ENCODE results near the gene OBI1.

Gene OBI1

GRCh38 chr13:78601874-78602560, 56.9 kb downstream of the OBI1 start:
- H3K27ac Mint-ChIP-seq = peak overlapping the region; percentile 85
- H3K4me3 Mint-ChIP-seq = peak overlapping the region; percentile 73
- H3K4me1 Mint-ChIP-seq (ENCODE audit: low read depth) = peaks cover 39% of the 10 kb centered on the region
- H3K27me3 Mint-ChIP-seq = peaks cover 90% of the 10 kb centered on the region
- no peak for DNase-seq
- H3K9me3 Mint-ChIP-seq = peaks cover 2% of the 10 kb centered on the region
- H3K36me3 Mint-ChIP-seq (ENCODE audit: low read depth) = no peaks in the 10 kb centered on the region

DNA sequence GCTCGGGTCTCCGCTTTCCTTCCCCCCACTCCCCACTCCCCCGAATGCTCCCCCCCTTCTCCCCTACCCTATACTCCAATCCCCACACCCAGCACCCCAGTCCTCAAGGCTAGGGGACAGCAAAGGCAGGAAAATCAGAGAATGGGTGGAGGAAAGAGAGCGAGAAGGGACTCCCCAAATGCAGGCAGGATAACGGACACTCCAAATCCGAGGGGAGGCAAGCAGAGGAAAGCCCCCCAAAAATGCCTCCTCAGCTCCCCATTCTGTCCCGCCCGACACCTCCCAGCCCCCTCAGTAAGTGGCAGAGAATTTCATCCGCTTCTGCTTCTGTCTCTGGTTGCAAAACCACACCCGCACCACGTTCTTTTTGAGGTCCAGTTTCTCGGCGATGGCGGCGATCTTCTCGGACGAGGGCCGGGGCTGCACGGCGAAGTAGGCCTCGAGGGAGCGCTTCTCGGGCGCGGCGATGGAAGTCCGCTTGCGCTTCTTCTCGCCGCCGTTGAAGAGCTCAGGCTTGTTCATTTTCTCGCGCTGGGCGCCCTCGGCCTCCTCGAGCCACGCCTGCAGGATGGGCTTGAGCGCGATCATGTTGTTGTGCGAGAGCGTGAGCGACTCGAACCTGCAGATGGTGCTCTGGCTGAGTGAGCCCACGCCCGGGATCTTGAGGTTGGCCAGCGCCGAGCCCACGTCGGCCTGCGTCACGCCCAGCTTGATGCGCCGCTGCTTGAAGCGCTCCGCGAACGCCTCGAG, 57.7 kb downstream of the OBI1 start:
- DNase-seq = peak; percentile 51
- Mint-ChIP-seq H3K4me1 (ENCODE audit: low read depth) (peaks cover 36% of the 10 kb centered on the region), H3K9me3 (peaks cover 2% of the 10 kb centered on the region), H3K36me3 (ENCODE audit: low read depth) (no peaks in the 10 kb centered on the region), H3K27me3 (peaks cover 90% of the 10 kb centered on the region), H3K4me3 (peak overlapping the region; percentile 35), H3K27ac (peak overlapping the region; percentile 44)

GRCh38 chr13:78600280-78600883, 58.6 kb downstream of the OBI1 start:
- H3K27ac Mint-ChIP-seq = peak overlapping the region; percentile 44
- peaks cover 2% of the 10 kb centered on the region for H3K9me3 Mint-ChIP-seq
- no peaks in the 10 kb centered on the region for H3K36me3 Mint-ChIP-seq (ENCODE audit: low read depth)
- DNase-seq = no peak
- H3K4me1 Mint-ChIP-seq (ENCODE audit: low read depth) = peaks cover 40% of the 10 kb centered on the region
- peaks cover 88% of the 10 kb centered on the region for H3K27me3 Mint-ChIP-seq
- no peak overlapping the region for H3K4me3 Mint-ChIP-seq

- peaks cover 38% of the 10 kb centered on the region for H3K4me1 Mint-ChIP-seq (ENCODE audit: low read depth)
- H3K27ac Mint-ChIP-seq = no peak overlapping the region
- H3K36me3 Mint-ChIP-seq (ENCODE audit: low read depth) = no peaks in the 10 kb centered on the region
- no peak overlapping the region for H3K4me3 Mint-ChIP-seq
- peaks cover 2% of the 10 kb centered on the region for H3K9me3 Mint-ChIP-seq
- DNase-seq = no peak
- peaks cover 88% of the 10 kb centered on the region for H3K27me3 Mint-ChIP-seq
These were observed 59.2 kb downstream of the OBI1 start for GRCh38 chr13:78599645-78600279.

- no peak overlapping the region for H3K4me3 Mint-ChIP-seq
- peaks cover 88% of the 10 kb centered on the region for H3K27me3 Mint-ChIP-seq
- no peak for DNase-seq
- peaks cover 7% of the 10 kb centered on the region for H3K9me3 Mint-ChIP-seq
- no peak overlapping the region for H3K27ac Mint-ChIP-seq
- no peaks in the 10 kb centered on the region for H3K36me3 Mint-ChIP-seq (ENCODE audit: low read depth)
- H3K4me1 Mint-ChIP-seq (ENCODE audit: low read depth) = peaks cover 34% of the 10 kb centered on the region
These were observed 59.9 kb downstream of the OBI1 start for GRCh38 chr13:78598966-78599644.

- H3K36me3 Mint-ChIP-seq (ENCODE audit: low read depth) = no peaks in the 10 kb centered on the region
- H3K27me3 Mint-ChIP-seq = peaks cover 88% of the 10 kb centered on the region
- no peak overlapping the region for H3K4me3 Mint-ChIP-seq
- DNase-seq = no peak
- no peak overlapping the region for H3K27ac Mint-ChIP-seq
- peaks cover 7% of the 10 kb centered on the region for H3K9me3 Mint-ChIP-seq
- H3K4me1 Mint-ChIP-seq (ENCODE audit: low read depth) = peaks cover 27% of the 10 kb centered on the region
These were observed 60.7 kb downstream of the OBI1 start for GRCh38 chr13:78598116-78598781.

GRCh38 chr13:78597602-78597932, 61.4 kb downstream of the OBI1 start:
- H3K36me3 Mint-ChIP-seq (ENCODE audit: low read depth) = no peaks in the 10 kb centered on the region
- peaks cover 91% of the 10 kb centered on the region for H3K27me3 Mint-ChIP-seq
- H3K27ac Mint-ChIP-seq = no peak overlapping the region
- peaks cover 23% of the 10 kb centered on the region for H3K4me1 Mint-ChIP-seq (ENCODE audit: low read depth)
- H3K4me3 Mint-ChIP-seq = no peak overlapping the region
- peaks cover 7% of the 10 kb centered on the region for H3K9me3 Mint-ChIP-seq
- DNase-seq = no peak

- Mint-ChIP-seq H3K27ac (peak overlapping the region; percentile 26), H3K36me3 (ENCODE audit: low read depth) (no peaks in the 10 kb centered on the region), H3K27me3 (peaks cover 93% of the 10 kb centered on the region), H3K4me3 (no peak overlapping the region), H3K4me1 (ENCODE audit: low read depth) (peaks cover 19% of the 10 kb centered on the region), H3K9me3 (peaks cover 7% of the 10 kb centered on the region)
- no peak for DNase-seq
These were observed 62.0 kb downstream of the OBI1 start for GRCh38 chr13:78596736-78597601.

DNA sequence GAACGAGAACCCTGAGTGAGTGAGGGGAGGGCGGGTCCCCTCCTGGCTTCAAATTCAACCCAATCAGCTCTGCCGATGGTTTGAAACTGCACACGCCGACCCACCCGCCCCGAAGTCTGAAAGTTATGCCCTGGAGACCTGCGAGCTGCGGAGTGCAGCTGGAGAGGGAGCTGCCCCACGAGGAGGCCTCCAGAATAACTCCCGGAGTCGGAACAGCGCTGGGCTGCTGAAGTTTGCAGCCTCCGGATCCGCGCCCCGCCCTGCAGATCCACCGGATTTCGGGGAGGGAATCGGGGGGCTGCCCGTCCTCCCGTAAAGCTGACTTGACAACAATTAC, 62.6 kb downstream of the OBI1 start:
- H3K9me3 Mint-ChIP-seq = peaks cover 7% of the 10 kb centered on the region
- no peak for DNase-seq
- no peaks in the 10 kb centered on the region for H3K36me3 Mint-ChIP-seq (ENCODE audit: low read depth)
- H3K27me3 Mint-ChIP-seq = peaks cover 96% of the 10 kb centered on the region
- no peak overlapping the region for H3K27ac Mint-ChIP-seq
- H3K4me3 Mint-ChIP-seq = no peak overlapping the region
- peaks cover 17% of the 10 kb centered on the region for H3K4me1 Mint-ChIP-seq (ENCODE audit: low read depth)

DNA sequence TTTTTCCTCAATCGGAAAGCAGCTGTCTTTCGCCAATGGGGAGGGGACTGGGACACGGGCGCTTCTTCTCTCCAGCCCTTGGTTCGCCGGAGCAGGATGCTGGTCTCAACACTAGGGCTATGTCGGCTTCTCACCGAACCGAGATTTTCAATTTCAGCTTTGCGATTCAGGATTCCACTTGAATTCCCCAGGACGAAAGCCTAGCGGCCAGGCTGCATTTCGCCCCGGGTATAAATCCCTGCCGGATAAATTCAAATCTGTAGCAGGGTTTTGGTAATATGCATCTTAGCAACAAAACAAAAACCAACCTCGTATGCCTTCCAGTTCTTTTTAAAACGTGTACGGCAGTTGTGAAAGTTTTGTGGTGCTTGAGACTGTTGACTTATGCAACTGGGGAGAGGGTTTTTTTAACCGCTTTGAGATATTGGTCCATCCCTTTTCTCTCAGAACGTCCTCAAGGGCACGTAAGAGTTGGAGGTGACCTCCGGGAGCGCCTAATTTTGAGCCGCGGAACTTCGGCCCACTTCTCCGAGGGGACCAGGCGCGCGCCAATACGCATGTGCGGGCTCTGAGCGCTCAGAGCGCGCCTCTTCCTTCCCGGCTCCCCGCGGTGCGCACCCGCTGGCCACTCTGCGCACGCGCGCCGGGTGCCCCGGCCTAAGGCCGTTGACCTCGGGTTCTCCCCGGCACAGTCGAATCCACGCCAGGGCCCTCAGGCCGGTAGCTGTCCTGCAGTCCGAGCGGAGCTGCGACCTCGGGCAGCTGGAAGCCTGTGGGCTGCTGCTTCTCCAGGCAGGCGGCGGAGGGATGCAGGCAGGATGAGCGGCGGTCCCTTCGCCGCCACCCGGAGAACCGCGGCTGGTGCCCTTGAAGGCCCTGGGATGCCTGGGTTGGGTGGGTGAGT, 63.2 kb downstream of the OBI1 start:
- Mint-ChIP-seq H3K36me3 (ENCODE audit: low read depth) (no peaks in the 10 kb centered on the region), H3K27ac (peak overlapping the region; percentile 33), H3K27me3 (peaks cover 93% of the 10 kb centered on the region), H3K9me3 (peaks cover 7% of the 10 kb centered on the region), H3K4me3 (peak overlapping the region; percentile 45), H3K4me1 (ENCODE audit: low read depth) (peaks cover 13% of the 10 kb centered on the region)
- DNase-seq = peak; percentile 57

DNA sequence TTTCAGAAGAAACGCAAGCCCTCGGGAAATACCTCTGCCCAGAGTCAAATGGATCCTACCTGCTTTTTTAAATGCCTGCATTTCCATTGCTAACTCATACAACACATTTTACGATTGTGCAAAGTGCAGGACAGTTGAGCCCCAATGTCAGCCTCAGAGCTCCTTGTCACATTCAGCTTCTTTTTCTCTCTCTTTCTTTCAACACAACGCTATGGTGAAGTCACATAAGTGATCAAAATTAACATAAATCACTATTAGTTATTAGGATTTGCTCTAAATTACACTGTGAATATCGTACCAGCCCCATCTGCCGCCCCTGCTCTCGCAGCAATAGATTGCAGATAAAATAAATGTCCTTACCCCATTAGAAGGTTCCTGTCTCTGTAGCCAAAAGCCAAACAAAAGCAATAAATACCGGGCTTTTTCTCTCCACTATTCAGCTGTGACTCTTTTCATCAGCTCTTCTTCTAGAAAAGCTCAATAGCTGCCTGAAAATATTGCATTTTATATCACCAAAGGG, 64.4 kb downstream of the OBI1 start:
- H3K27ac Mint-ChIP-seq = no peak overlapping the region
- peaks cover 7% of the 10 kb centered on the region for H3K9me3 Mint-ChIP-seq
- peaks cover 92% of the 10 kb centered on the region for H3K27me3 Mint-ChIP-seq
- no peak for DNase-seq
- H3K36me3 Mint-ChIP-seq (ENCODE audit: low read depth) = no peaks in the 10 kb centered on the region
- no peak overlapping the region for H3K4me3 Mint-ChIP-seq
- peaks cover 11% of the 10 kb centered on the region for H3K4me1 Mint-ChIP-seq (ENCODE audit: low read depth)

DNA sequence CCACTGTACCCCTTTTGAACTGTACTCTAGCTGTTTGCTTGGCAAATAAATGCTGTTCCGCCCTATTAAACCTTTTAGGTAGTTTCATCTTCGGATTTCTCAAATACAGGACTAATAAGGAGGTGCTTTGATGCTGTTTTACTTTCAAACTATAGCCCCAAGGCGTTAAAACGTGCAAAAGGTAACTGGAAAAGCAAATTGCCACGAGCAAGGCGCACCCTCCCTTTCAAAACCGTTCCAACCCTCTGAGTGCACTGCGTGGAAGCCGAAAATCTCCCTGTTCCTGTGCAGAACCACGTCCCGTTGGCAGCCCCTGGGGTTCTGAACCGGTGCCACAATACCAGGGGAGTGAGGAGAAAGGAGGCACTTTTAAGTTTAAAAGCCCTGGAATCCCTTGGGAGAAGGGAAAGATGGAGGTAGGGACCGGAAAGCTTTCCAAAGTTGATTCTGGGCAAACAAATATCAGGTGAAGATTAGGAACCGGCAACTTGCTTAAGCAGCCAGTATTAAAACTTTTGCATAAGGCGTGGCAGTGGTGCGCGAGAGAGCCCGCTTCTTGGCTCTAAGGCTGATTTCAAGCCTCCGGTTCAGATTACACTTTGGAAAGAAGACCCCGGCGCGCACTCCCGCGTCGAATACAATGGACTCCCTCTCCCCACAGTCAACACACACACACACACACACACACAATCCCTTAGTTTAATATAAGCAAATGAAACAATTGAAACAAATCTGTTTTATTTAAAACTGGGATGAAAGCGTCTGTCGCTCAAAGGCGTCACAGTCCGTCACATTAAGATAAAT, 65.1 kb downstream of the OBI1 start:
- no peak overlapping the region for H3K27ac Mint-ChIP-seq
- H3K4me1 Mint-ChIP-seq (ENCODE audit: low read depth) = peaks cover 11% of the 10 kb centered on the region
- H3K27me3 Mint-ChIP-seq = peaks cover 92% of the 10 kb centered on the region
- no peak overlapping the region for H3K4me3 Mint-ChIP-seq
- DNase-seq = no peak
- H3K36me3 Mint-ChIP-seq (ENCODE audit: low read depth) = no peaks in the 10 kb centered on the region
- H3K9me3 Mint-ChIP-seq = peaks cover 7% of the 10 kb centered on the region
